IPS-NIHi7 (cell line): ENCODE measurements around the gene INO80E.
A peak's percentile ranks its signal among the peaks of the same experiment; 100 is the strongest.
"Not testable (repeated sequence)": the region's sequence is repeated elsewhere in the genome, so short reads cannot be mapped to it uniquely, and the experiment has no call there.

Experiments used
- DNase-seq: peaks from one replicate; pipeline ENCODE4 v3.0.0; 2012; ENCODE audit warnings: mixed read lengths; ENCODE audit errors: extremely low spot score

Gene INO80E

GRCh38 chr16:30030841-30031413 is 34.9 kb downstream of the INO80E start, which contains the start of gene TLCD3B:
Gene TLCD3B (minus strand): TSS chr16:30031271. CDS start chr16:30030527, 744 bp downstream.
- peak; percentile 50 for DNase-seq

- no peak for DNase-seq
Observed at GRCh38 chr16:30031477-30031918, 35.5 kb downstream of the INO80E start.

- DNase-seq: peak; percentile 84
Observed at GRCh38 chr16:30032083-30032819, 36.2 kb downstream of the INO80E start.

- DNase-seq: no peak
Observed at GRCh38 chr16:30033270-30033669, 37.2 kb downstream of the INO80E start.

- no peak for DNase-seq
Observed at GRCh38 chr16:30040221-30040620, 44.2 kb downstream of the INO80E start.

GRCh38 chr16:30040690-30041089 is 44.6 kb downstream of the INO80E start:
- DNase-seq: not testable (repeated sequence)

- no peak for DNase-seq
Observed at GRCh38 chr16:30041841-30042240, 45.8 kb downstream of the INO80E start.

- no peak for DNase-seq
Observed at GRCh38 chr16:30046178-30046577, 50.1 kb downstream of the INO80E start.

- no peak for DNase-seq
Observed at GRCh38 chr16:30046588-30046987, 50.5 kb downstream of the INO80E start.

- no peak for DNase-seq
Observed at GRCh38 chr16:30049871-30050270, 53.8 kb downstream of the INO80E start.

- no peak for DNase-seq
Observed at GRCh38 chr16:30051518-30051917, 55.5 kb downstream of the INO80E start.

GRCh38 chr16:30052671-30053372 is 56.8 kb downstream of the INO80E start:
- peak; percentile 94 for DNase-seq

- DNase-seq: no peak
Observed at GRCh38 chr16:30053376-30054015, 57.5 kb downstream of the INO80E start.

- no peak for DNase-seq
Observed at GRCh38 chr16:30054451-30054850, 58.4 kb downstream of the INO80E start.

- peak; percentile 78 for DNase-seq
Observed at GRCh38 chr16:30054959-30055553, 59.0 kb downstream of the INO80E start.
